CD4-positive, alpha-beta T cell treated with Interleukin-17A for 1 hour (primary cell): ENCODE results near the gene VDR.

Experiments used
- DNase-seq: peaks from one replicate; pipeline ENCODE4 v3.0.0-alpha.2; 2020

The VDR gene

GRCh38 chr12:47891356-47891755, 13.4 kb downstream of the VDR start:
- no peak for DNase-seq

GRCh38 chr12:47889040-47889439, 15.8 kb downstream of the VDR start:
- peak; percentile 57 for DNase-seq

- no peak for DNase-seq
These were observed 16.5 kb downstream of the VDR start for GRCh38 chr12:47888153-47888819.

- DNase-seq, result no peak
These were observed 17.3 kb downstream of the VDR start for GRCh38 chr12:47887529-47887928.

- no peak for DNase-seq
These were observed 18.1 kb downstream of the VDR start for GRCh38 chr12:47886510-47887240.

GRCh38 chr12:47885566-47885965, 19.2 kb downstream of the VDR start:
- DNase-seq, result no peak

- DNase-seq, result peak; percentile 58
These were observed 19.7 kb downstream of the VDR start for GRCh38 chr12:47885012-47885501.

- no peak for DNase-seq
These were observed 20.3 kb downstream of the VDR start for GRCh38 chr12:47884501-47884900.

- DNase-seq, result no peak
These were observed 21.1 kb downstream of the VDR start for GRCh38 chr12:47883663-47884195.

GRCh38 chr12:47882781-47883546, 21.8 kb downstream of the VDR start:
- peak; percentile 31 for DNase-seq

- no peak for DNase-seq
These were observed 22.9 kb downstream of the VDR start for GRCh38 chr12:47881826-47882427.

- DNase-seq, result no peak
These were observed 23.7 kb downstream of the VDR start for GRCh38 chr12:47881051-47881450.

GRCh38 chr12:47878918-47879481, 25.8 kb downstream of the VDR start:
- no peak for DNase-seq

- DNase-seq, result no peak
These were observed 26.4 kb downstream of the VDR start for GRCh38 chr12:47878293-47878917.

GRCh38 chr12:47877081-47877480, 27.7 kb downstream of the VDR start:
- DNase-seq, result no peak

- DNase-seq, result no peak
These were observed 28.3 kb downstream of the VDR start for GRCh38 chr12:47876440-47876960.

GRCh38 chr12:47875746-47876439, 28.9 kb downstream of the VDR start:
- DNase-seq, result no peak

- no peak for DNase-seq
These were observed 30.5 kb downstream of the VDR start for GRCh38 chr12:47874316-47874715.

- no peak for DNase-seq
These were observed 34.5 kb downstream of the VDR start for GRCh38 chr12:47870175-47870781.

GRCh38 chr12:47868552-47869031, 36.2 kb downstream of the VDR start:
- no peak for DNase-seq

- DNase-seq, result no peak
These were observed 36.8 kb downstream of the VDR start for GRCh38 chr12:47868041-47868440.
